ENCODE measurements around the gene BMPR1A.
"Not testable (repeated sequence)": the region's sequence is repeated elsewhere in the genome, so short reads cannot be mapped to it uniquely, and the experiment has no call there.

Gene BMPR1A

DNA sequence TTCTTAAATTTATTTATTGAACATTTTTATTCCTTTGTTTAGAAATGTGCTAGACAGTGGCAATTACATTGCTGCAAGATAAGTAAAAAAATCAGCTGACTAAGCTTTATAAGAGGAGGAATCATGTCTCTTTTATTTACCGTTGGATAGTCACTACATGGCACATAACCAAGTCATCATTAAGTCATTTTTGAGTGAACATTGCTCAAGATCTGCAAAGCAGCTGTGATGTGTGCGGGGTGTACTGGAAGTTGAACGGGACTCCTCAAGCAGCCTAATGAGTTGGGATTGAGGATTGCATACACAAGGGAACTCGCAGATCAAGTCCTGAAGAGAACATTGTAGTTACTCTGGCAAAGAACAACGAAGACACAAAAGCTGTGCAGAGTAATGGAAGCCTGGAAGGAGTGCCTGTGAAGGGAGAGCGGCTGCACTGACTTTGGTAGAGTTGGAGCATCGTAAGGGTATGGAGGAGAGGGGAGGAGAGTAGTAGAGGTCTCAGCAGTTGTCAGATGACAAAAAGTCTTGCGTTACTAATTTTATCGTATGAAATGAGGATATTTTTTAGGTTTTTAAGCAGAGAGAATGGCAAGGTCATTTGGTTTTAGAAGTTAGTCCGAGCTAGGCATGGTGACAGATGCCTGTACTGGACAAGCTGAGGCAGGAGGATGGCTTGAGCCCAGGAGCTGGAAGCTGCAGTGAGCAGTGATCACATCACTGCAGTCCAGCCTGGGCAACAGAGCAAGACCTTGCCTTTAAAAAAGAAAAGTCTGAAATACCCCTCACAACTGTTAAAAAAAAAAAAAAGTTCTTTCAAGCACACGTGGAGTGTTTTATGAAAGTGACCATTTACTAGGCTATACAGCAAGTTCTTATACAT, 95.1 kb downstream of the BMPR1A start:
- no peak for DNase-seq

DNA sequence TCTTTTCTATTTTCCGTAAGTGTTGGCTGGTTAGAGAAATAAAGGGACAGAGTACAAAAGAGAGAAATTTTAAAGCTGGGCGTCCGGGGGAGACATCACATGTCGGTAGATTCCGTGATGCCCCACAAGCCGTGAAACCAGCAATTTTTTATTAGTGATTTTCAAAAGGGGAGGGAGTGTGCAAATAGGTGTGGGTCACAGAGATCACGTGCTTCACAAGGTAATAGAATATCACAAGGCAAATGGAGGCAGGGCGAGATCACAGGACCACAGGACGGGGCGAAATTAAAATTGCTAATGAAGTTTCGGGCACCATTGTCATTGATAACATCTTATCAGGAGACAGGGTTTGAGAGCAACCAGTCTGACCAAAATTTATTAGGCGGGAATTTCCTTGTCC, 97.2 kb downstream of the BMPR1A start:
- not testable (repeated sequence) for DNase-seq

GRCh38 chr10:86855513-86855912, 99.1 kb downstream of the BMPR1A start:
- no peak for DNase-seq

- DNase-seq, result no peak
Measured at GRCh38 chr10:86856156-86856555, 99.7 kb downstream of the BMPR1A start.

- DNase-seq, result no peak
Measured at GRCh38 chr10:86857128-86857721, 100.8 kb downstream of the BMPR1A start.

DNA sequence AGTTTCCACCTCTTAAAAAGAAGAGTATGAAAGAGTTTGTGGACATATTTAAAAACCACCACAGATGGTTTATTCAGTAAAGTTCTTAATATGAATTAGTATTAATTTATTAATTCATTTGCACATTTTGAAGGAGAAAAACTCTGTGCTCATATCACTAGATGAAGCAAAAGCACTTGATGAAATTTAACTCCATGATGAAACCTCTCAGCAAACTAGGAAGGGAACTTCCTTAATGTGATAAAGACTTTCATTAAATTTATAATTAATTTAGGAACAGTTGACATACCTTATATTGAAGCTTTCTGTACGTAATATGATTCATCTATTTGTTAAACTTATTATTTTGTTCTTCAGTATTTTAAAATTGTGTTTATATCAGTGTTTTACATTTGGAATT, 101.6 kb downstream of the BMPR1A start:
- no peak for DNase-seq

GRCh38 chr10:86861351-86861750, 104.9 kb downstream of the BMPR1A start:
- DNase-seq, result no peak

DNA sequence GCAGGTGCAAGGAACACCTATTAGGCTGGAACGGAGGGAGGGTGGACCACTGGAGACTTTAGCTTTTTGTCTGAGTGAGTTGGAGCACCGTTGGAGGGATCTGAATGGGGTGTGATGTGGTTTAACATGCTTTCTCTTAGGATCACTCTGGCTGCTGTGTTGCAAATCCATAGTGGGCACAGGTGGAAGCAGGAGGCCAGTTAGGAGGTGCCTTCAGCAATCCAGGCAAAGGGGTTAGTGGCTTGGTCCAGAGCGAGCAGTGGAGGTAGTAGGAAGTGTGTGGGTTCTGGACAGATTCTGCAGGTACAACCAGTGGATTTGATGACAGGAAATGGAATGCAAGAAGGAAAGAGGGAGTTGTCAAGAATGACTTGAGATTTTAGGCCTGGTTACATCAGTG, 106.0 kb downstream of the BMPR1A start:
- no peak for DNase-seq

DNA sequence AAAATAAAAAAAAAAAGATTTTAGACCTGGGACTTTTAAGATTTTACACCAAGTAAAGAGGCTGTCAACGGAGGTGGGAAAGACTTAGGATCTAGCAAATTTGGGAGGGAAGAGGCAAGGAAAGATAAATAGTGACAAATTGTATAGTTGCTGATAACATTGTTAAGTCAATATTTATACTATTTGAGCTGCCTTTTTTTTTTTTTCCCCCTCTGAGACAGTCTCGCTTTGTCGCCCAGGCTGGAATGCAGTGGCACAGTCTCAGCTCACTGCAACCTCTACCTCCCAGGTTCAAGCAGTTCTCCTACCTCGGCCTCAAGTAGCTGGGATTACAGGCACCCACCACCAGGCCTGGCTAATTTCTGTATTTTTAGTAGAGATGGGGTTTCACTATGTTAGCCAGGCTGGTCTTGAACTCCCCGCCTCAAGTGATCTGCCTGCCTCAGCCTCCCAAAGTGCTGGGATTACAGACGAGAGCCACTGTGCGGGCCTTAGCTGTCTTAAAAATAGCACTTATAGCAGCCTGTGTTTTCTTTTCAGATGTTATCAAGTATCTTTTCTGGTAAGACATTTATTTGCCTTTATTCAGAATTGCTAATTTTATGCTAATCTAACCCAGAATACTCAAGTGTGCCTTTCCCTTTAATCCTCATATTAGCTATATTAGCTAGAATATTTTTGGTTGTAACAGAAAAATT, 106.5 kb downstream of the BMPR1A start:
- DNase-seq, result no peak

GRCh38 chr10:86863484-86863842, 107.0 kb downstream of the BMPR1A start:
- no peak for DNase-seq

- not testable (repeated sequence) for DNase-seq
Measured at GRCh38 chr10:86865011-86865811, 108.8 kb downstream of the BMPR1A start.

DNA sequence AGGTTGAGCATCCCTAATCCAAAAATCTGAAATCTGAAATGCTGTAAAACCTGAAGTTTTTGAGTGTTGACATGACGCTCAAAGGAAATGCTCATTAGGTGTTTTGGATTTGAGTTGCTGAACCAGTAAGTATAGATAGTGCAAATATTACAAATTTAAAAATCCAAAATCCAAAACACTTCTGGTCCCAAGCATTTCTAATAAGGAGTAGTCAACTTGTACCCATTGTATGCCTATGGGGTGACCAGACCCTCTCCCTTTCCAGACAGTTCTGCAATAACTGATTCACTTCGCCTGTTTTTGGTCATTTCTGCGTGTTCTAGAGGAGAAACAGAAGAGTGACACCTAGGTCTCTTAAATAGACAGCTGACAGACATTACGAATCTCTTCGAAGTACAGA, 110.7 kb downstream of the BMPR1A start:
- DNase-seq, result no peak

DNA sequence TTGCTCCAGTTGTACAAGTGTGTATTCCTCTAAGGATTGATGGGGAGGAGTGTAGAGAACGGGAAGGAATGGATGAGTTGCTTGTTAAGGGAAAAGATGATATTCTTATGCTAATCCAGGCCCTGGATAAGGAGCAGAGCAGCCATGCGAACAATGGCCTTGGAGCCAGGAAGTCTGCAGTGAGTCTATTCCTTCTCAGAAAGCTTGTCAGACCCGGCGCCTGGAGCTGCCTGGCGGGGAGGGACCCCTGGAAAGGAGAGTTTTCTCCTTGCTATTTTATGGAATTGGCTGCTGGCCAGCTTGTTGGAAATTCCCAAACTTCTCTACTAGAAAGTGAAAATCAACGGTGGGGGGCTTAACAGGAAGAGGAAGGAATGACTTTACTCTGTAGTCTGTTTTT, 111.9 kb downstream of the BMPR1A start:
- DNase-seq, result no peak

- DNase-seq, result no peak
Measured at GRCh38 chr10:86870679-86871078, 114.3 kb downstream of the BMPR1A start.

DNA sequence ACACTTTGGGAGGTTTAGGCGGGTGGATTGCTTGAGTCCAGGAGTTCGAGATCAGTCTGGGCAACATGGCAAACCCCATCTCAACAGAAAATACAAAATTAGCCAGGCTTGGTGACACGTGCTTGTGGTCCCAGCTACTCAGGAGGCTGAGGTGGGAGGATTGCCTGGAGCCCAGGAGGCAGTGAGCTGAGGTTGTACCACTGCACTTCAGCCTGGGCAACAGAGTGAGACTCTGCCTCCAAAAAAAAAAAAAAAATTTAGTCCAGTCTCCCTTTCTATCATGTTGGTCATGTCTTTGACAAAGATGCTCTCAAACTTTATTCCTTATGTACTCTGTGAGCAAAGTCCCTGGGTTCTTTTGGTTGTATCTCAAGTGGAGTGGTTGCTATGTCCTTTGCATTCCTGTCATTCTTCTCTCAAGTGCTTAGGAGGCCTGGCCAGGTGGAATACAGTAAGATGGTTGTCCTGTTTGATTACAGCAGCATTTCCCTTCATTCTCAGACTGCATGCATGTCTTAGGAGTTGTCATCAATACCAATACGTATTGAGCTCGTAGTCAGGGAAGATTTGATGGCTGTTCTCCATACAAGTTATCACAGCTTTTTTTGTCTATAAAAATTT, 115.3 kb downstream of the BMPR1A start:
- DNase-seq, result no peak

DNA sequence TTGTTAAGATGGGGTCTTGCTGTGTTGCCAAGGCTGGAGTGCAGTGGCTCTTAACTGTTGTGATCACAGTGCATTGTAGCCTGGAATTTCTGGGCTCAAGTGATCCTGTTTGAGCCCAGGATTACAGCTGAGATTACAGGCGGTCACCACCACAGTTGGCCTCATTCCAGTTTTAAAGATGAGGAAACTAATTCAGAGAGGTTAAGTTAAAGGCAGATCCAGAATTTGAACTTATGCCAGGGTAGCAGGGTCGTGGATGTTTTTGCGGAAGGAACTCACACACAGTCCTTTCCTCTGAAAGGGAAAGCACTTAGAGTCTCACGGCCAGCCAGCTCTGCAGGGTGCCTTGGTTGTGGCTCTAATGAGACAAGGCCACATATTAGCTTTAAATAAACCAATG, 116.3 kb downstream of the BMPR1A start:
- DNase-seq, result no peak

DNA sequence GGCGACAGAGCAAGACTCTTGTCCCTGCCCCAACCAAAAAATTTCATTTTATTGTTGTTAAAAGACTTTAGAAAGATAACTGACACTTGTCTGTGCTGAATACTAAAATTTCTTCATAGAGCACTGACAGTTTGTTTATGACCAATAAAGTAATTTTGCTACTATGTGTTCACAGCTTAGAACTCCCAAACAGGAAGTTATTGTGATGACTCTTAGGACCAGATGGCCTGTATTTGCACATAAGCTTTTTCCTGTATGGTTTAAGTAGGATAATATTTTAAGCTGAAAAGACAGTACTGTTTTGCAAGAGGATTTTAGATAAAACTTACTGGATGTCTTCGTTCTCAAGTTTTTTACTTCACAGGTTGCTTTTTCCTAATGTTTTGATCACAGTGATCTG, 120.3 kb downstream of the BMPR1A start:
- peak; percentile 15 for DNase-seq

GRCh38 chr10:86878983-86879713, 122.7 kb downstream of the BMPR1A start:
- no peak for DNase-seq

DNA sequence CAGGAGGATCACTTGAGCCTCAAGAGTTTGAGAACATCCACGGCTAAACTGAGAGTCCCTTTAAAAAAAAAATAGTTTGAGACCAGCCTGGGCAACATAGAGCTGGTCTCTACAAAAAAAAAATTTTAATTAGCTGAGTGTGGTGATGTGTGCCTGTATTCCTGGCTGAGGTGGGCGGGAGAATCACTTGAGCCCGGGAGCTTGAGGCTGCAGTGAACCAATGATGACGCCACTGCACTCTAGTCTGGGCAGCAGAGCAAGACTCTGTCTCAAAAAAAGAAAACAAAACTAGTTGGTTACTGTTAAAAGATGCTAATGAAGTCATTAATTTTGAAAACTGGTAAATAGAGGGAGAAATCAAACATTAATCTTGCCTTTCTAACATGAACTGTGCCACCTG, 124.6 kb downstream of the BMPR1A start:
- no peak for DNase-seq

DNA sequence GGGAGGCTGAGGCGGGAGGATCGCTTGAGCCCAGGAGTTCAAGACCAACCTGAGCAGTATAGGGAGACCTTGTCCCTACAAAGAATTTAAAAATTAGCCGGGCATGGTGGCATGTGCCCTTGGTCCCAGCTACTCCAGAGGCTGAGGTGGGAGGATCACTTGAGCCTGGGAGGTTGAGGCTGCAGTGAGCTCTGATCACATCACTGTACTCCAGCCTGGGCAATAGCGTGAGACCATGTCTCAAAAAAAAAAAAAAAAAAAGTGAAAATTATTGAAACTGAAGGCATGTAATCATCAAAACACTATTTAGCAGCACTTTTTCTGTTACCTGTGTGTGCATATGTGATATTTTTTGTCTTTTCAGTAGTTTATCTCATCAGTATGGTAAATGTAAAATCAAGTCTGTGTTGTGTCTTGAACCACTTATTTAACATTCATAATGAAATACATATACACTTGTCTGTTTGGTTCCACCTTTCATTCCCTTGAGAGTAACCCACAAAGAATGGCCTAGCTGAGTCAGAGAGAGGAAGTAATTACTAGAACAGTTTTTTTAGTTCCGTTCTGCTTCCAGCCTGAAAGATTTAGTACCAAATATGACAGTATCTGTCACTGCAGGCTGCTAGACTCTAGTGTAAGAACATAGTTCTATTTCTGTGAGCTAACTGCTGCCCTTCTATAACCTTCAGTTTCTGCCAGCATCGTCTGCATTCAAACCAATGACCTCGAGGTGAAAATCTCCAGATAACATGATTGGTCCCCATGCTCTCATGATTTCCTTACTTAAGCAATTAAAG, 132.4 kb downstream of the BMPR1A start:
- DNase-seq, result peak; percentile 46

GRCh38 chr10:86889997-86890396, 133.6 kb downstream of the BMPR1A start:
- no peak for DNase-seq
